Testis (tissue), 2 donors: ENCODE measurements around the gene DDX24.

Experiments
- CTCF ChIP-seq, 3 experiments: fragments of 450-650 bp in 2 of 3; fragments of 200-600 bp in 1 of 3; sonication (generic) in 1 of 3; IDR thresholded peaks; one replicate each; pipeline ENCODE4 v1.5.1; 2016 to 2019; ENCODE audit warnings: antibody characterized with exemption in 3 of 3, mild to moderate bottlenecking in 2 of 3, moderate library complexity in 1 of 3
- POLR2A ChIP-seq: fragments of 450-650 bp; IDR thresholded peaks from one replicate; pipeline ENCODE4 v1.6.1; 2017; ENCODE audit warnings: antibody characterized with exemption, mild to moderate bottlenecking, moderate library complexity

GRCh38 chr14:94116701-94117100 is 35.7 kb upstream of the DDX24 start:
- no peak for TF ChIP-seq CTCF (IDR thresholded peaks at IDR 0.05)
- no peak for TF ChIP-seq POLR2A
